AG04449 (cell line): Measurements from ENCODE around the gene GCG.

Experiments
- CTCF ChIA-PET: fragments of 350-600 bp; formaldehyde crosslinking; extraction: SDS; loops from one replicate; lab custom pipeline; 2021; ENCODE audit warnings: antibody characterized with exemption; lab: Yijun Ruan, JAX
- POLR2A ChIA-PET: fragments of 400-600, 350-600 bp; formaldehyde crosslinking; extraction: SDS; loops from one replicate; lab custom pipeline; 2020; ENCODE audit warnings: antibody characterized with exemption, inconsistent platforms; lab: Yijun Ruan, JAX
- DNase-seq: peaks from one replicate; pipeline ENCODE4 v3.0.0-alpha.2; 2010; ENCODE audit warnings: low read depth, low spot score
- H3K4me3 ChIP-seq: 2 replicates; pipeline ENCODE4 v1.5.1; 2011; ENCODE audit warnings: low read depth, mild to moderate bottlenecking, control low read depth, low read length
- CTCF ChIP-seq: IDR thresholded peaks from one replicate; pipeline ENCODE4 v1.5.1; 2011; ENCODE audit warnings: mild to moderate bottlenecking, moderate library complexity, low read length, control low read depth, inconsistent platforms; ENCODE audit not compliant: insufficient read depth; ENCODE audit errors: missing control alignments

GCG gene

GRCh38 chr2:162148956-162149355 lies 3.1 kb downstream of the GCG start:
- ChIA-PET CTCF (interaction anchor here (1.5 to 11.3 kb wide), 4 partner anchors 18 to 170 kb away, joined by 3 to 254 read pairs (median 14); partner anchors contain the start of gene IFIH1), POLR2A (no interaction called here)
- H3K4me3 ChIP-seq = no peak overlapping the region
- TF ChIP-seq CTCF = no peak
- DNase-seq = no peak

GRCh38 chr2:162143969-162144368 lies 8.1 kb downstream of the GCG start:
- CTCF ChIA-PET = interaction anchor here (1.6 to 4.9 kb wide), 3 partner anchors 10 to 22 kb away, joined by 6 to 26 read pairs (median 8); no protein-coding TSS in a partner anchor
- POLR2A ChIA-PET = no interaction called here
- no peak for DNase-seq
- no peak for TF ChIP-seq CTCF
- no peak overlapping the region for H3K4me3 ChIP-seq

GRCh38 chr2:162138310-162138709 lies 13.7 kb downstream of the GCG start:
- H3K4me3 ChIP-seq = no peak overlapping the region
- ChIA-PET CTCF (interaction anchor here (0.8 to 1.8 kb wide), 3 partner anchors 12 to 15 kb away, joined by 3 to 4 read pairs (median 4); no protein-coding TSS in a partner anchor), POLR2A (no interaction called here)
- TF ChIP-seq CTCF = no peak
- DNase-seq = no peak

- TF ChIP-seq CTCF = no peak
- ChIA-PET CTCF (interaction anchor here (1.0 to 4.9 kb wide), 5 partner anchors 15 to 182 kb away, joined by 3 to 76 read pairs (median 23); no protein-coding TSS in a partner anchor), POLR2A (no interaction called here)
- DNase-seq = no peak
- H3K4me3 ChIP-seq = no peak overlapping the region
Observed at GRCh38 chr2:162127422-162127821, 24.6 kb downstream of the GCG start.

GRCh38 chr2:162126527-162126926 lies 25.5 kb downstream of the GCG start:
- DNase-seq = no peak
- H3K4me3 ChIP-seq = no peak overlapping the region
- ChIA-PET CTCF (interaction anchor here (0.7 to 4.9 kb wide), 14 partner anchors 10 to 539 kb away, joined by 3 to 76 read pairs (median 7); no protein-coding TSS in a partner anchor), POLR2A (no interaction called here)
- TF ChIP-seq CTCF = no peak

- POLR2A ChIA-PET = no interaction called here
- H3K4me3 ChIP-seq = no peak overlapping the region
- DNase-seq = no peak
- CTCF ChIA-PET = interaction anchor here (0.7 to 4.9 kb wide), 20 partner anchors 10 to 539 kb away, joined by 3 to 76 read pairs (median 7); no protein-coding TSS in a partner anchor
- TF ChIP-seq CTCF = no peak
Observed at GRCh38 chr2:162126111-162126519, 25.9 kb downstream of the GCG start.
